ENCODE results near the gene MPPED1. TPM values are rescaled to one million over a fixed set of nuclear protein-coding genes. Genes with fewer than 3 reads are reported as not detected.

MPPED1 gene
- total RNA-seq, 1 experiment from 2014 or later, result 0.28 TPM

- Histone ChIP-seq H3K27me3 (ENCODE audit: insufficient read depth, low read length) (no peaks in the 10 kb centered on the region), H4K8ac (replicated peaks; ENCODE audit: insufficient read length, low read depth, low read length) (no peak overlapping the region), H3K18ac (ENCODE audit: insufficient read length, low read depth, low read length) (no peak overlapping the region), H2BK20ac (ENCODE audit: low read depth, low read length, poor library complexity, severe bottlenecking) (no peak overlapping the region), H3K14ac (ENCODE audit: insufficient read depth, low read length) (no peak overlapping the region), H3K9ac (ENCODE audit: extremely low read depth, insufficient read length, low read length) (no peak overlapping the region), H3K23me2 (ENCODE audit: insufficient read length, low read depth, low read length, poor library complexity, severe bottlenecking) (no peaks in the 10 kb centered on the region), H4K20me1 (ENCODE audit: control insufficient read depth, insufficient read depth, insufficient read length) (no peaks in the 10 kb centered on the region), H3K4me2 (ENCODE audit: insufficient read depth, insufficient read length, low read length) (no peak overlapping the region), H4K91ac (ENCODE audit: insufficient read length, low read depth, low read length) (no peak overlapping the region), H2BK15ac (ENCODE audit: low read depth, low read length) (no peak overlapping the region), H3K23ac (ENCODE audit: insufficient read length, low read depth, low read length) (no peak overlapping the region), H2AK5ac (ENCODE audit: insufficient read length, low read length) (no peak overlapping the region), H3K27ac (ENCODE audit: insufficient read length, low read depth, low read length) (no peak overlapping the region), H3K79me1 (ENCODE audit: insufficient read depth, low read depth, low read length, poor library complexity, severe bottlenecking) (no peaks in the 10 kb centered on the region), H3K9me3 (ENCODE audit: control insufficient read depth, low read depth, low read length) (no peaks in the 10 kb centered on the region), H2BK120ac (ENCODE audit: low read depth, low read length, poor library complexity, severe bottlenecking) (no peak overlapping the region), H3T11ph (ENCODE audit: low read length) (no peak overlapping the region), H2BK12ac (ENCODE audit: insufficient read length, low read depth, low read length) (no peak overlapping the region), H3K4ac (ENCODE audit: low read depth, low read length) (no peak overlapping the region), H2AFZ (ENCODE audit: low read length) (no peak overlapping the region), H2BK5ac (ENCODE audit: insufficient read length, low read length) (no peak overlapping the region), H3K79me2 (ENCODE audit: insufficient read depth, low read length) (no peaks in the 10 kb centered on the region), H3K56ac (ENCODE audit: insufficient read length, low read depth, low read length) (no peak overlapping the region), H4K5ac (ENCODE audit: insufficient read length, low read depth, low read length) (no peak overlapping the region), H3K4me1 (ENCODE audit: insufficient read depth, low read length) (no peaks in the 10 kb centered on the region)
- Mint-ChIP-seq H3K4me3 (no peak overlapping the region), H3K27ac (peak overlapping the region in 1 of 3 experiments; percentile 25; a peak in 1 of 7 replicates), H3K9me3 (no peaks in the 10 kb centered on the region), H3K27me3 (ENCODE audit: low read depth) (no peaks in the 10 kb centered on the region; the same call in none of the 2 replicates), H3K36me3 (ENCODE audit: insufficient read depth in 1 of 3, low read depth in 3 of 3) (no peaks in the 10 kb centered on the region), H3K4me1 (peaks cover 7 to 28% of the 10 kb centered on the region in 2 experiments; a peak in 3 of 4 replicates)
- TF ChIP-seq CTCF (conservative IDR thresholded peaks at IDR 0.05), result no peak
- DNase-seq, result no peak
- WGBS (ENCODE audit: extremely low coverage, insufficient read length, low lambda C conversion rate), result no CpG with 5 or more reads among the region's 10 CpGs
Observed at GRCh38 chr22:43446037-43446803, 34.4 kb downstream of the MPPED1 start.

Measured in H9 (cell line).